HG03558 (cell line): Measurements from ENCODE around the gene MSH3.
"Not testable (repeated sequence)": the region's sequence is repeated elsewhere in the genome, so short reads cannot be mapped to it uniquely, and the experiment has no call there.

Experiments
- ATAC-seq: cut with Tn5 transposase; IDR thresholded peaks from one replicate; pipeline ENCODE4 v1.9.1; 2021; ENCODE audit warnings: moderate number of reproducible peaks; ENCODE audit not compliant: unreplicated experiment; ENCODE audit errors: extremely low read depth

Gene MSH3

GRCh38 chr5:80835128-80835527 lies 180.7 kb downstream of the MSH3 start:
- ATAC-seq = no peak

- ATAC-seq = peak; percentile 63
These were observed 183.2 kb downstream of the MSH3 start for GRCh38 chr5:80837679-80838078.

DNA sequence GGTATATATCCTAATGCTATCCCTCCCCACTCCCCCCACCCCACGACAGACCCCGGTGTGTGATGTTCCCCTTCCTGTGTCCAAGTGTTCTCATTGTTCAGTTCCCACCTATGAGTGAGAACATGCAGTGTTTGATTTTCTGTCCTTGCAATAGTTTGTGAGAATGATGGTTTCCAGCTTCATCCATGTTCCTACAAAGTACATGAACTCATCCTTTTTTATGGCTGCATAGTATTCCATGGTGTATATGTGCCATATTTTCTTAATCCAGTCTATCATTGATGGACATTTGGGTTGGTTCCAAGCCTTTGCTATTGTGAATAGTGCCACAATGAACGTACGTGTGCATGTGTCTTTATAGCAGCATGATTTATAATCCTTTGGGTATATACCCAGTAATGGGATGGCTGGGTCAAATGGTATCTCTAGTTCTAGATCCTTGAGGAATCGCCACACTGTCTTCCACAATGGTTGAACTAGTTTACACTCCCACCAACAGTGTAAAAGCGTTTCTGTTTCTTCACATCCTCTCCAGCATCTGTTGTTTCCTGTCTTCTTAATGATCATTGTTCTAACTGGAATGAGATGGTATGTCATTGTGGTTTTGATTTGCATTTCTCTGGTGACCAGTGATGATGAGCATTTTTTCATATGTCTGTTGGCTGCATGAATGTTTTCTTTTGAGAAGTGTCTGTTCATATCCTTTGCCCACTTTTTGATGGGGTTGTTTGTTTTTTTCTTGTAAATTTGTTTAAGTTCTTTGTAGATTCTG lies 186.8 kb downstream of the MSH3 start:
- ATAC-seq = not testable (repeated sequence)

DNA sequence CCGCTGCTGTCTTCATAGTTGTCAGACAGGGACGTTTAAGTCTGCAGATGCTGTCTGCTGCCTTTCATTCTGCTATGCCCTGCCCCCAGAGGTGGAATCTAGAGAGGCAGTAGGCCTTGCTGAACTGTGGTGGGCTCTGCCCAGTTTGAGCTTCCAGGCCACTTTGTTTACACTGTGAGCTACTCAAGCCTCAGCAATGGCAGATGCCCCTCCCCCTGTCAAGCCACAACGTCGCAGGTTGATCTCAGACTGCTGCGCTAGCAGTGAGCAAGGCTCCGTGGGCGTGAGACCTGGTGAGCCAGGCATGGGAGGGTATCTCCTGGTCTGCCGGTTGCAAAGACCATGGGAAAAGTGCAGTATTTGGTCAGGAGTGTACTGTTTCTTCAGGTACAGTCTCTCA lies 192.0 kb downstream of the MSH3 start:
- ATAC-seq = not testable (repeated sequence)

GRCh38 chr5:80850168-80850567 lies 195.7 kb downstream of the MSH3 start:
- ATAC-seq = not testable (repeated sequence)

GRCh38 chr5:80852331-80853245 lies 198.1 kb downstream of the MSH3 start:
- ATAC-seq = no peak

DNA sequence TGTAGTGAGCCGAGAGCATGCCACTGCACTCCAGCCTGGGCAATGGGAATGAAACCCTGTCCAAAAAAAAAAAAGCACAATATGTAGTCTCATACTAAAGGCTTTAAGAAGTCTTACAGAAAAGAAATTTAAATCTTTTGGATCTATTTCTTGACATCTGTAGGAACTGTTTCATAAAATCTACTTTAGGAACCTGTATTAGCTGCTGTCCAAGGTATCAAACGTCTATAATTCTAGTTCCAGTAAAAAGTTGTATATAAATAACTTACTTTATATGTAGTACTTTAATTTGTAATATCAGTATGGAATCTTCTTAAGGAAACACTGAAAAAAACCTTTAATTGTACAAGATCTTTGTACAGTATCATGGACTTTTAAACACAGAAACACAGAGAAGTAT lies 199.0 kb downstream of the MSH3 start:
- no peak for ATAC-seq

DNA sequence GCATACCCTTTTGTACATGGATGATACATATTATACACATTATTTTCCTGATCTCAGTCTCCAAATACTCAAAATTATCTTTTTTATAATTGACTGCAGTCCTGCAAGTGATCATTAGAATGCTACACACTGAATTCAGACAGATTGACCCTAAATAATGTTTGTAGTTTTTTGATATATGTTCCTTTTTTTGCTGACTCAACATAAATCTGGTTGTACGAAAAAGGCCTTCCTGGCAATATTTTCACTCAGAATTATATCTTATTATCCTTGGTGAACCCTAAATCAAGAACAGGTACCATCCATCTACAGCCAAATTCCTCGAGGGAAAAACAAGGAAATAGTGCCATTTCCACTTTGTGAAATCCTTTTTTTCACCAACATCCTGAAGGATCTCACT lies 200.1 kb downstream of the MSH3 start:
- no peak for ATAC-seq

DNA sequence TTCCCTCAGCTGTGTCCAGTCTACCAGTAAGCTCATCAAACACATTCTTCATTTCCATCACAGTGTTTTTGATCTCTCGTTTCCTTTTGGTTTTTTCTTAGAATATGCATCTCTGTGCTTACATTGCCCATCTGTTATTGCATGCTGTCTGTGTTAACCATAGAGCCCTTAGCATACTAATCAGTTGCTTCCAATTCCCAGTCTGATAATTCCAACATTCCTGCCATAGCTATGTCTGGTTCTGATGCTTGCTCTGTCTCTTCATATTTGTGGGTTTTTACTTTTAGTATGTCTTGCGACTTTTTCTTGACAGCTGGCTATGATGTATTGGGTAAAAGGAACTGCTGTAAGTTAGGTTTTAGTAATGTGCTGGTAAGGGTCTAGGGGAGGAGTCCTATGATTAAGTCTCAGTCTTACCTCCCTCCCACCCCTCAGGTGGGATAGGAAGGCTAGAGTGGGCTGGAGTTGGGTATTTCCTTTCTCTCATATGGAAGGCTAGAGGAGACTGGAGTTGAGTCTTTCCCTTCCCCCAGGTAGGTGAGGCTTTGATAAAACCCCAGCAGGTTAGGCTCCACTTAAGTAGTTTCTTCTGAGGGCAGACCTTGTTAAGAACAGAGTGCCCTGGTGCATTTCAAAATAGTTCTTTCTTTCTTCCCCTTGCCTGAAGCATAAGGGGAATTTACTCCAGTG lies 206.6 kb downstream of the MSH3 start:
- ATAC-seq = no peak

GRCh38 chr5:80863708-80864107 lies 209.3 kb downstream of the MSH3 start:
- no peak for ATAC-seq

GRCh38 chr5:80864109-80864508 lies 209.7 kb downstream of the MSH3 start:
- no peak for ATAC-seq

- peak; percentile 61 for ATAC-seq
These were observed 210.4 kb downstream of the MSH3 start for GRCh38 chr5:80864706-80865435.

DNA sequence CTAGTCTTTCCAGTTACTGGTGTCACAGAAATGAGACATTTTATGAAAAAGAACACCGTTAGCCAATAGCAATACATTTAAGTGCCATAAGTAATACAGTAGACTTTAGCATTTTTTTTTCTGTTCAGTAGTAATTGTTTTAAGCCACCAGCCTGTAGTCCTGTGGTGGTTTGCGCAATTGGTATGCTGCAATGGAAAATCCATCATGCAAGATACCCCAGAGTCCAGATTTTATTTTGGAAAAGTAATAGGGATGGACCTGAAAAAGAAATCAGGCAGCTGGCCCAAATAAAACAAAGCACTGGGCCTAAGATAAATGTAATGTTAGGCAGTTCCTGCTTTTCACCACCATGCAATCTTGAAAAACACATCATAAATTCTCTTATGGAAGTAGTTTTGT lies 211.1 kb downstream of the MSH3 start:
- ATAC-seq = no peak

- ATAC-seq = no peak
These were observed 211.9 kb downstream of the MSH3 start for GRCh38 chr5:80866371-80866770.

DNA sequence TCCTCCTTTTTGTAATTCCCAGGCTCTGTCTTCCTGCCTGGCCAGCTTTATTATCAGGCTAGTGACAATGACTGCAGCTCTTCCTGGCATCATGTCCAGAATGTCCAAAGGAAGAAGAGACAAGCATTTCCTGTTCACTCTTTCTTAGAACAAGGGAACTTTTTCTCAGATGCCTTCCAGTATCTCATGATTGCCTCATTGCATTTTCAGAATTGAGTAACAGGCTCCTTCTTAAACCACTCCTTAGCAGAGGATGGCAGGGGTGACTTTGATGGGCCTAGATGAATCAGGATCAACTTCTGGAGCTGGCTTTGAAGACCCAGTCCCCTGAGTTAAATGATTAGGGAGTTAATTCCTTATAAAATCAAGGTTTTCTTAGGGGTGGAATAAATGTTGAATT lies 212.8 kb downstream of the MSH3 start:
- no peak for ATAC-seq

- ATAC-seq = no peak
These were observed 216.0 kb downstream of the MSH3 start for GRCh38 chr5:80870442-80870841.

DNA sequence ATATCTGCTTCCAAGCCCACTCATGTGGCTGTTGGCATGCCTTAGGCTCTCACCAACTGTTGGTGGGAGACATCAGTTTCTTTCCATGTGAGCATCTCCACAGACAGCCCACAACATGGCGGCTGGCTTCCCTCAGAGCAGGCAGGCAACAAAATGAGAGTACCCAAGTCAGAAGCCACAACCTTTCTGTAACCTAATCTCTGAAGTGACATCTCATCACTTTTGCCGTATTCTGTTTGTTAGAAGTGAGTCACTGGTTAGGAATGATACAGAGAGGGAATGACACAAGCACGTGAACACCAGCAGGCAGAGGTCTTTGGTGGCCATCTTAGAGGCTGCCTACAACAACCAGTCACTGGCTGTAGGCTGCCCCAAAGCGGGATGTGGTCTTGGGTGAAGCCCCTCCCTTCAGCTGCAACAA lies 217.1 kb downstream of the MSH3 start:
- no peak for ATAC-seq

GRCh38 chr5:80874162-80874561 lies 219.7 kb downstream of the MSH3 start:
- no peak for ATAC-seq

GRCh38 chr5:80877592-80877991 lies 223.1 kb downstream of the MSH3 start:
- ATAC-seq = no peak

GRCh38 chr5:80881726-80882125 lies 227.3 kb downstream of the MSH3 start:
- no peak for ATAC-seq
